ENCODE results near the gene TMEM52B.
"Not testable (repeated sequence)": the region's sequence is repeated elsewhere in the genome, so short reads cannot be mapped to it uniquely, and the experiment has no call there.

Gene TMEM52B

DNA sequence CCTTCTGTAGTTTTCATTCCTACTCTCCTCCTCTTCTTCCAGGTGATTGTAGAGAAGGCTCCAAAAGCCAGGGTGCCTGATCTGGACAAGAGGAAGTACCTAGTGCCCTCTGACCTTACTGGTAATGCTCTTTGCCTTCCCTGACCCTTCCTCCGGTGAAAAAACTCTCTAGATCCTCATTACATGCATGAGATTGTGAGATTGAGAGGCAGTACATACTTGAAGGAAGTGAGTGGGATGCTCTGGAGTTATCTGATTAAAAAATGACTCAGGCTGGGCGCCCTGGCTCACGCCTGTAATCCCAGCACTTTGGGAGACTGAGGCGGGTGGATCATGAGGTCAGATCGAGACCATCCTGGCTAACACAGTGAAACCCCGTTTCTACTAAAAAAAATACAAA lies 39.2 kb downstream of the TMEM52B start:
- TF ChIP-seq, protein P1, sequence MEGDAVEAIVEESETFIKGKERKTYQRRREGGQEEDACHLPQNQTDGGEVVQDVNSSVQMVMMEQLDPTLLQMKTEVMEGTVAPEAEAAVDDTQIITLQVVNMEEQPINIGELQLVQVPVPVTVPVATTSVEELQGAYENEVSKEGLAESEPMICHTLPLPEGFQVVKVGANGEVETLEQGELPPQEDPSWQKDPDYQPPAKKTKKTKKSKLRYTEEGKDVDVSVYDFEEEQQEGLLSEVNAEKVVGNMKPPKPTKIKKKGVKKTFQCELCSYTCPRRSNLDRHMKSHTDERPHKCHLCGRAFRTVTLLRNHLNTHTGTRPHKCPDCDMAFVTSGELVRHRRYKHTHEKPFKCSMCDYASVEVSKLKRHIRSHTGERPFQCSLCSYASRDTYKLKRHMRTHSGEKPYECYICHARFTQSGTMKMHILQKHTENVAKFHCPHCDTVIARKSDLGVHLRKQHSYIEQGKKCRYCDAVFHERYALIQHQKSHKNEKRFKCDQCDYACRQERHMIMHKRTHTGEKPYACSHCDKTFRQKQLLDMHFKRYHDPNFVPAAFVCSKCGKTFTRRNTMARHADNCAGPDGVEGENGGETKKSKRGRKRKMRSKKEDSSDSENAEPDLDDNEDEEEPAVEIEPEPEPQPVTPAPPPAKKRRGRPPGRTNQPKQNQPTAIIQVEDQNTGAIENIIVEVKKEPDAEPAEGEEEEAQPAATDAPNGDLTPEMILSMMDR (conservative IDR thresholded peaks at IDR 0.05; ENCODE audit: low read depth, low read length), result no peak
- no peak for DNase-seq (ENCODE audit: low read depth)
- H3K4me3 ChIP-seq (ENCODE audit: low read length), result no peak overlapping the region

DNA sequence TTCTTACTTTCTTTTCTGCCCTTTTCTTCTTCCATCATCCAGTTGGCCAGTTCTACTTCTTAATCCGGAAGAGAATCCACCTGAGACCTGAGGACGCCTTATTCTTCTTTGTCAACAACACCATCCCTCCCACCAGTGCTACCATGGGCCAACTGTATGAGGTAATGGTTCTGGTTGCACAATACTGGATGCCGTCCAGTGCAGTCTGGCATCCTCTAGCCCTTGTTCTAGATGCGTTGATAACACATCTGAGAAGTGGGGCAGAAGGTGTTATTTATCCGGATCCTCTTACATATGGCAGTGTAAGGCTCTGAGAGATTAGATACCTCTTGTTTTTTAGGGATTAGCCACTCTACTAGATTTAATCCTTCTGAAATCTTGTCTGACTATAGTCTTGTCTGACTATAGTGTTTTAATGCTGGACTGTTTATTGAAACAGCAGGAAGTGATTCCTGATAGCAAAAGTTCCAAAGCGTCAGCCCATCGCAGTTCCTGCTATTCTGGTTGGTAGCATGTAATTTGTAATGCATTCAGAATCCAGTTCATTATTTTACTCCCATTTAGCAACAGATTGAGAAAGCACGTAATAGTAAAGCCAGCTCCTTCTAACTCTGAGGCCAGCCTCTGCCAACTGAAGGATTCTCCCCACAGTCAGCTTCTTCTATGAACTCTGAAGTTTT lies 41.7 kb downstream of the TMEM52B start:
- DNase-seq (ENCODE audit: low read depth), result no peak
- TF ChIP-seq, protein P1 (conservative IDR thresholded peaks at IDR 0.05; ENCODE audit: low read depth, low read length), result no peak

DNA sequence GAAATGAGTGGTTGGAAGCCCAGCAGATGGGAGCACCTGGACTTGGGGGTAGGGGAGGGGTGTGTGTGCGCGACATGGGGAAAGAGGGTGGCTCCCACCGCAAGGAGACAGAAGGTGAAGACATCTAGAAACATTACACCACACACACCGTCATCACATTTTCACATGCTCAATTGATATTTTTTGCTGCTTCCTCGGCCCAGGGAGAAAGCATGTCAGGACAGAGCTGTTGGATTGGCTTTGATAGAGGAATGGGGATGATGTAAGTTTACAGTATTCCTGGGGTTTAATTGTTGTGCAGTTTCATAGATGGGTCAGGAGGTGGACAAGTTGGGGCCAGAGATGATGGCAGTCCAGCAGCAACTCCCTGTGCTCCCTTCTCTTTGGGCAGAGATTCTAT lies 43.0 kb downstream of the TMEM52B start:
- TF ChIP-seq, protein P1 (conservative IDR thresholded peaks at IDR 0.05; ENCODE audit: low read depth, low read length), result no peak
- no peak for DNase-seq (ENCODE audit: low read depth)
- no peak overlapping the region for H3K4me3 ChIP-seq (ENCODE audit: low read length)

More for the DNA sequence above, 41.7 kb downstream of the TMEM52B start:
- H3K4me3 ChIP-seq (ENCODE audit: low read length), result no peak overlapping the region

DNA sequence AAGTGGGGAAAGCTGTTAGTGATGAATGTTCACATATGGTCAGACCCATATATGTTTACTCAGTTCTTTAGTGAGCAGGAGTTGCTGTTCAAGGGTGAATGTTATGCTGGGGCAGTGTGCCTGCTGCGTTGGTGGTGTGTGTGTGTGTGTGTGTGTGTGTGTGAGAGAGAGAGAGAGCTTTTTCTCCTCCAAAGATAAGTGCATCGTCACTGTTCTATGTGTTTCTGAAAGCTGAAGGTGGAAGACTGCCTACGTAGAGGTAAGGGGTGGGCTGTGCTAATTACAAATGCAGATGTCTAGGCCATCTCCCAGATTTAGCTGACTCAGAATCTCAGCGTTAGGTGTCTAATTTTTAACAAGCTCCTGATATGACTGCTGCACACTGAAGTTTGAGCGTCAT lies 44.4 kb downstream of the TMEM52B start:
- TF ChIP-seq, protein P1 (conservative IDR thresholded peaks at IDR 0.05; ENCODE audit: low read depth, low read length), result no peak
- no peak overlapping the region for H3K4me3 ChIP-seq (ENCODE audit: low read length)
- DNase-seq (ENCODE audit: low read depth), result no peak

DNA sequence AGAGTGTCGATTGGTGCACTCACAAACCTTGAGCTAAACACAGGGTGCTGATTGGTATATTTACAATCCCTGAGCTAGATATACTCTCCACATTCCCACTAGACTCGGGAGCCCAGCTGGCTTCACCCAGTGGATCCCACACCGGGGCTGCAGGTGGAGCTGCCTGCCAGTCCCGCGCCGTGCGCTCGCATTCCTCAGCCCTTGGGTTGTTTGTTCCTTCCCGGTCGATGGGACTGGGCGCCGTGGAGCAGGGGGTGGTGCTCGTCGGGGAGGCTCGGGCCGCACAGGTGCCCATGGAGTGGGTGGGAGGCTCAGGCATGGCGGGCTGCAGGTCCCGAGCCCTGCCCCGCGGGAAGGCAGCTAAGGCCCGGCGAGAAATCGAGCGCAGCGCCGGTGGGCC lies 46.6 kb downstream of the TMEM52B start:
- not testable (repeated sequence) for H3K4me3 ChIP-seq (ENCODE audit: low read length); DNase-seq (ENCODE audit: low read depth)

DNA sequence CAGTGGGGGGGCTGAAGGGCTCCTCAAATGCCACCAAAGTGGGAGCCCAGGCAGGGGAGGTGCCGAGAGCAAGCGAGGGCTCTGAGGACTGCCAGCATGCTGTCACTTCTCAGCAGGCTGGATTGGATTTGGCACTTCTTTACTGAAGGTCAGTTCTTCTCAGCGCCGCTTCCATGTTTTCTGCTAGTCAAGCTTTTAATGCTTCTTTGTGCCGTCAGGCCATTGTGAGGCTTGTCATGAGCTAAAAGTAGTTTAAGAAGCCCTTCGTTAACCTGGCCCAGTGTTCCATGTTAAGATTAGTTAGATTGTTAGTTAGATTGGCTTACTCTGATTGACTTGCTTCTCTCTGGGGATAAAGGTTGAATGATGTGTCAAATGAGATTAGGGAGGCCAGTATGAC lies 47.3 kb downstream of the TMEM52B start:
- TF ChIP-seq, protein P1 (conservative IDR thresholded peaks at IDR 0.05; ENCODE audit: low read depth, low read length), result no peak
- DNase-seq (ENCODE audit: low read depth), result no peak
- H3K4me3 ChIP-seq (ENCODE audit: low read length), result no peak overlapping the region

DNA sequence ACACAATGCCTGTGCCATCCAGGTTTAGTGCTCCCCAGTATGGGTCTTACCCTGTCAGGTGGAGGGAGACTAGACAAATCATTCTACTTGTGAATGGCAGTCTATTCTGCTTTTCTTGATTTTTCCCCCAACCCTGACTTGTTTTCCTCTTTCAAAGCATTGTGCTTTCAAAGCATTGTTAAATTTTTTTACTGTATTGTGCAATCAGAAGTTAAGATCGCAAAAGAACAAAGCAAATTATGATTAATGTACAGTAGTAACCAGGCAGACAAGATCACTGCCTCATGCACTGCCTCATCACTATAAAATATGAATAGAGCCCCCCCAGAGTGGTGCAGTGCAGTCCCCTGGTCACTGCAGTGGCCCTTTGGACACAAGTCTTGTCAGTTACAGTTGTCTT lies 47.9 kb downstream of the TMEM52B start:
- TF ChIP-seq, protein P1 (conservative IDR thresholded peaks at IDR 0.05; ENCODE audit: low read depth, low read length), result no peak
- no peak overlapping the region for H3K4me3 ChIP-seq (ENCODE audit: low read length)
- DNase-seq (ENCODE audit: low read depth), result no peak
